HepG2 (cell line): Measurements from ENCODE around the gene VRK3. TPM values are rescaled to one million over a fixed set of nuclear protein-coding genes. Genes with fewer than 3 reads are reported as not detected.

Experiments used
- ATM ChIP-seq: fragments of 450-650 bp; IDR thresholded peaks from 2 replicates; pipeline ENCODE4 v1.7.1; 2017; ENCODE audit warnings: mild to moderate bottlenecking, borderline replicate concordance
- ELF1 ChIP-seq: sonication (generic); formaldehyde crosslinking; IDR thresholded peaks from 2 replicates; pipeline ENCODE4 v1.4.0; 2020; ENCODE audit warnings: missing genetic modification reagents
- GLI4 ChIP-seq: sonication (generic); formaldehyde crosslinking; IDR thresholded peaks from 2 replicates; pipeline ENCODE4 v1.5.1; 2020; ENCODE audit warnings: missing genetic modification reagents, mild to moderate bottlenecking, moderate library complexity, borderline replicate concordance
- MBNL3 ChIP-seq: fragments of 250-450 bp; sonication (Bioruptor Pico); conservative IDR thresholded peaks from 2 replicates; pipeline ENCODE4 v1.8.0; 2022; ENCODE audit warnings: mild to moderate bottlenecking, inconsistent platforms
- MED1 ChIP-seq: sonication (generic); formaldehyde crosslinking; IDR thresholded peaks from 2 replicates; pipeline ENCODE4 v1.4.0; 2020; ENCODE audit warnings: missing genetic modification reagents
- MEIS1 ChIP-seq: sonication (generic); formaldehyde crosslinking; IDR thresholded peaks from 2 replicates; pipeline ENCODE4 v1.9.0; 2021; ENCODE audit warnings: mild to moderate bottlenecking, missing genetic modification reagents, moderate library complexity, borderline replicate concordance
- MXD4 ChIP-seq: IDR thresholded peaks from 2 replicates; pipeline ENCODE4 v1.6.1; 2016; ENCODE audit warnings: mild to moderate bottlenecking, missing biosample characterization, missing genetic modification reagents
- MXI1 ChIP-seq: IDR thresholded peaks from 3 replicates; pipeline ENCODE4 v1.6.1; 2012; ENCODE audit warnings: low read depth, low read length, inconsistent platforms, borderline replicate concordance
- NFKBIZ ChIP-seq: IDR thresholded peaks from 2 replicates; pipeline ENCODE4 v1.6.1; 2018; ENCODE audit warnings: missing genetic modification reagents, missing compliant biosample characterization
- REXO4 ChIP-seq: sonication (generic); formaldehyde crosslinking; IDR thresholded peaks from 2 replicates; pipeline ENCODE4 v1.8.0; 2022; ENCODE audit warnings: missing genetic modification reagents, mild to moderate bottlenecking, borderline replicate concordance
- SAFB2 ChIP-seq: sonication (generic); formaldehyde crosslinking; IDR thresholded peaks from 2 replicates; pipeline ENCODE4 v1.5.1; 2020; ENCODE audit warnings: missing genetic modification reagents, low read depth, mild to moderate bottlenecking, borderline replicate concordance
- SKIL ChIP-seq: sonication (generic); formaldehyde crosslinking; IDR thresholded peaks from 2 replicates; pipeline ENCODE4 v1.8.0; 2022; ENCODE audit warnings: missing genetic modification reagents, mild to moderate bottlenecking, moderate library complexity, borderline replicate concordance
- SMAD1 ChIP-seq: sonication (generic); formaldehyde crosslinking; IDR thresholded peaks from 2 replicates; pipeline ENCODE4 v1.4.0; 2020; ENCODE audit warnings: missing genetic modification reagents, low read depth, mild to moderate bottlenecking, borderline replicate concordance
- SOX13 ChIP-seq, 3 experiments: fragments of 450-650 bp in 1 of 3; sonication (generic) in 1 of 3; formaldehyde crosslinking in 1 of 3; IDR thresholded peaks in 2 of 3; conservative IDR thresholded peaks in 1 of 3; 2 replicates each; pipeline versions ENCODE4 v1.5.0 to v1.6.1; 2016 to 2020; ENCODE audit warnings: antibody characterized with exemption in 1 of 3, mild to moderate bottlenecking in 1 of 3, missing compliant biosample characterization in 1 of 3, missing genetic modification reagents in 1 of 3, moderate library complexity in 1 of 3
- TOE1 ChIP-seq: sonication (generic); formaldehyde crosslinking; IDR thresholded peaks from 2 replicates; pipeline ENCODE4 v1.4.0; 2020; ENCODE audit warnings: mild to moderate bottlenecking, missing genetic modification reagents
- YY1 ChIP-seq: IDR thresholded peaks from 2 replicates; pipeline ENCODE4 v1.6.1; 2011; ENCODE audit warnings: low read length, low read depth, moderate library complexity, mild to moderate bottlenecking; ENCODE audit not compliant: insufficient read depth, insufficient replicate concordance
- ZBTB25 ChIP-seq: IDR thresholded peaks from 2 replicates; pipeline ENCODE4 v1.6.1; 2018; ENCODE audit warnings: missing genetic modification reagents
- ZBTB26 ChIP-seq: IDR thresholded peaks from 2 replicates; pipeline ENCODE4 v1.6.1; 2016; ENCODE audit warnings: missing compliant biosample characterization, missing genetic modification reagents, borderline replicate concordance
- ZNF253 ChIP-seq: sonication (generic); formaldehyde crosslinking; IDR thresholded peaks from 2 replicates; pipeline ENCODE4 v1.8.0; 2022; ENCODE audit warnings: mild to moderate bottlenecking, missing genetic modification reagents, borderline replicate concordance
- ZNF44 ChIP-seq: sonication (generic); formaldehyde crosslinking; IDR thresholded peaks from 2 replicates; pipeline ENCODE4 v1.5.1; 2020; ENCODE audit warnings: mild to moderate bottlenecking, missing genetic modification reagents
- ZNF484 ChIP-seq: sonication (generic); formaldehyde crosslinking; IDR thresholded peaks from 2 replicates; pipeline ENCODE4 v1.5.1; 2020; ENCODE audit warnings: mild to moderate bottlenecking, low read depth, missing genetic modification reagents, borderline replicate concordance
- ZNF816 ChIP-seq: sonication (generic); formaldehyde crosslinking; IDR thresholded peaks from 2 replicates; pipeline ENCODE4 v1.8.0; 2022; ENCODE audit warnings: missing genetic modification reagents, mild to moderate bottlenecking, borderline replicate concordance
- polyA plus RNA-seq, 8 experiments: library from polyadenylated mRNA; depleted of rRNA in 3 of 8; stranded (reverse) in 7 of 8; unstranded in 1 of 8; fragments of >200 nt; fragmentation: Illumina TruSeq in 4 of 8; extraction: Trizol in 4 of 8; gene quantifications; 2 replicates each; pipeline versions ENCODE4 v1.2.1 to v1.2.3, GENCODE V29; 2011 to 2016; ENCODE audit warnings: low read depth in 4 of 8, missing spikeins in 1 of 8, mixed read lengths in 1 of 8; ENCODE audit not compliant: insufficient read depth in 1 of 8
- total RNA-seq, 5 experiments: library from RNA; depleted of rRNA; stranded (reverse); fragments of >200 nt; fragmentation: Illumina TruSeq; extraction: Trizol; gene quantifications; 2 replicates each; pipeline ENCODE4 v1.2.3, GENCODE V29; 2016; ENCODE audit warnings: low read depth in 1 of 5
- TF ChIP-seq, protein P1 (sequence below): sonication (generic); formaldehyde crosslinking; conservative IDR thresholded peaks from 2 replicates; pipeline ENCODE4 v1.5.0; 2020; ENCODE audit warnings: missing genetic modification reagents

The VRK3 gene
- total and polyA plus RNA-seq, 2 of the 13 experiments (the other 11 are each of a cell fraction or from before 2014, with no cell fraction given) = 23.8 to 28.3 TPM

GRCh38 chr19:49929121-49929610 lies 96.0 kb downstream of the VRK3 start, which contains the start of the genes ATF5 and NUP62 (continued):
- TF ChIP-seq SAFB2 (CRISPR knock-in tag) (peak; percentile 71; the same call in 1 of the 2 replicates), ELF1 (CRISPR knock-in tag) (0 out of 2 replicates have a peak, but pooled peaks have one; percentile 41), ZBTB25 (CRISPR knock-in tag) (peak; percentile 51; the same call in 1 of the 2 replicates), ZNF816 (0 out of 2 replicates have a peak, but pooled peaks have one; percentile 70), MBNL3 (no peak), ZNF44 (CRISPR knock-in tag) (no peak), ZBTB26 (CRISPR knock-in tag) (no peak), MED1 (no peak), GLI4 (peak; percentile 87; the same call in 1 of the 2 replicates), MEIS1 (CRISPR knock-in tag) (peak; percentile 43; the same call in 1 of the 2 replicates), SOX13 (IDR thresholded peaks at IDR 0.05) (no peak), SOX13 (CRISPR knock-in tag; conservative IDR thresholded peaks at IDR 0.05 in 1 of 2, IDR thresholded peaks at IDR 0.05 in 1 of 2) (peak in 1 of 2 experiments; percentile 11; a peak in 1 of 4 replicates), MXI1 (no peak; the same call in 2 of the 3 replicates), ZNF253 (no peak), REXO4 (no peak), SKIL (CRISPR knock-in tag) (no peak), ZNF484 (CRISPR knock-in tag) (0 out of 2 replicates have a peak, but pooled peaks have one; percentile 86), TOE1 (CRISPR knock-in tag) (no peak), NFKBIZ (CRISPR knock-in tag) (no peak; the same call in 1 of the 2 replicates), ATM (no peak), YY1 (peak; percentile 36), SMAD1 (CRISPR knock-in tag) (peak; percentile 83; the same call in 1 of the 2 replicates), MXD4 (CRISPR knock-in tag) (peak; percentile 41; the same call in 1 of the 2 replicates)
- TF ChIP-seq, protein P1, sequence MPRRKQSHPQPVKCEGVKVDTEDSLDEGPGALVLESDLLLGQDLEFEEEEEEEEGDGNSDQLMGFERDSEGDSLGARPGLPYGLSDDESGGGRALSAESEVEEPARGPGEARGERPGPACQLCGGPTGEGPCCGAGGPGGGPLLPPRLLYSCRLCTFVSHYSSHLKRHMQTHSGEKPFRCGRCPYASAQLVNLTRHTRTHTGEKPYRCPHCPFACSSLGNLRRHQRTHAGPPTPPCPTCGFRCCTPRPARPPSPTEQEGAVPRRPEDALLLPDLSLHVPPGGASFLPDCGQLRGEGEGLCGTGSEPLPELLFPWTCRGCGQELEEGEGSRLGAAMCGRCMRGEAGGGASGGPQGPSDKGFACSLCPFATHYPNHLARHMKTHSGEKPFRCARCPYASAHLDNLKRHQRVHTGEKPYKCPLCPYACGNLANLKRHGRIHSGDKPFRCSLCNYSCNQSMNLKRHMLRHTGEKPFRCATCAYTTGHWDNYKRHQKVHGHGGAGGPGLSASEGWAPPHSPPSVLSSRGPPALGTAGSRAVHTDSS = no peak
